Caco-2 (cell line): ENCODE results near the gene LAMP1. TPM values are rescaled to one million over a fixed set of nuclear protein-coding genes. Genes with fewer than 3 reads are reported as not detected.
"Not testable (repeated sequence)": the region's sequence is repeated elsewhere in the genome, so short reads cannot be mapped to it uniquely, and the experiment has no call there.

Experiments used
- Bru-seq: library from RNA; stranded (reverse); fragments of 400-500 nt; gene quantifications from one replicate; lab custom pipeline; 2021; lab: Mats Ljungman, UMichigan
- BruChase-seq, 2 experiments: library from RNA; stranded (reverse); fragments of 400-500 nt; gene quantifications; one replicate each; lab custom pipeline; 2021; lab: Mats Ljungman, UMichigan
- BruUV-seq: library from RNA; stranded (reverse); fragments of 400-500 nt; replicated peaks from 2 replicates; lab custom pipeline; 2021; lab: Mats Ljungman, UMichigan
- CTCF ChIA-PET: fragments of 300-600 bp; sonication (Branson Sonifier 250); formaldehyde crosslinking; loops from one replicate; lab custom pipeline; 2022; ENCODE audit warnings: antibody characterized with exemption; lab: Charles Lee
- POLR2A ChIA-PET: fragments of 300-600 bp; sonication (Branson Sonifier 250); formaldehyde crosslinking; loops from one replicate; lab custom pipeline; 2022; ENCODE audit warnings: antibody characterized with exemption; lab: Charles Lee
- DNase-seq, 2 experiments: peaks; one replicate each; pipeline versions ENCODE4 v3.0.0 to v3.0.0-alpha.2; 2020 to 2022
- H3K27me3 ChIP-seq: replicated peaks from 2 replicates; pipeline ENCODE4 v1.6.0; 2011; ENCODE audit warnings: low read length; ENCODE audit not compliant: control insufficient read depth, insufficient read depth
- H3K36me3 ChIP-seq: 2 replicates; pipeline ENCODE4 v1.5.1; 2011; ENCODE audit warnings: low read length; ENCODE audit not compliant: control insufficient read depth, insufficient read depth
- H3K4me1 ChIP-seq: fragments of 250-450 bp; sonication (Bioruptor Pico); 2 replicates; pipeline ENCODE4 v1.5.1; 2020; ENCODE audit warnings: mild to moderate bottlenecking
- H3K4me3 ChIP-seq: 2 replicates; pipeline ENCODE4 v1.5.1; 2011; ENCODE audit warnings: low read depth, mild to moderate bottlenecking, control low read depth, low read length
- H3K9me3 ChIP-seq: fragments of 250-450 bp; sonication (Bioruptor Pico); 2 replicates; pipeline ENCODE4 v1.5.1; 2020; ENCODE audit warnings: mild to moderate bottlenecking, moderate library complexity
- H3K27ac Mint-ChIP-seq: one replicate; pipeline ENCODE4 v1.8.0; 2022; ENCODE audit warnings: mixed read lengths; ENCODE audit not compliant: unreplicated experiment
- H3K27me3 Mint-ChIP-seq: one replicate; pipeline ENCODE4 v1.8.0; 2022; ENCODE audit warnings: mixed read lengths; ENCODE audit not compliant: insufficient read depth, unreplicated experiment
- H3K36me3 Mint-ChIP-seq: one replicate; pipeline ENCODE4 v1.8.0; 2022; ENCODE audit warnings: mild to moderate bottlenecking, mixed read lengths; ENCODE audit not compliant: insufficient read depth, unreplicated experiment
- H3K4me1 Mint-ChIP-seq: one replicate; pipeline ENCODE4 v1.8.0; 2022; ENCODE audit warnings: low read depth, mixed read lengths; ENCODE audit not compliant: unreplicated experiment
- H3K4me3 Mint-ChIP-seq: one replicate; pipeline ENCODE4 v1.8.0; 2022; ENCODE audit warnings: mild to moderate bottlenecking, moderate library complexity, mixed read lengths; ENCODE audit not compliant: unreplicated experiment
- H3K9me3 Mint-ChIP-seq: one replicate; pipeline ENCODE4 v1.8.0; 2022; ENCODE audit warnings: mixed read lengths; ENCODE audit not compliant: unreplicated experiment
- CTCF ChIP-seq, 2 experiments: fragments of 200-600 bp in 1 of 2; IDR thresholded peaks; 1 replicate in 1 of 2; 2 replicates in 1 of 2; pipeline versions ENCODE4 v1.5.1 to v1.8.0; 2011 to 2022; ENCODE audit warnings: antibody characterized with exemption in 1 of 2, control low read depth in 1 of 2, inconsistent platforms in 1 of 2, low read depth in 1 of 2, low read length in 1 of 2, mild to moderate bottlenecking in 1 of 2, moderate library complexity in 1 of 2; ENCODE audit not compliant: insufficient read depth in 1 of 2, severe bottlenecking in 1 of 2, unreplicated experiment in 1 of 2
- intact Hi-C: fragments of 100-400 bp; cut with micrococcal nuclease; formaldehyde crosslinking; loops from one replicate; pipeline ENCODE4 v1.10.0; 2022; ENCODE audit not compliant: unreplicated experiment
- long read RNA-seq: library from polyadenylated mRNA; stranded (forward); transcript quantifications from one replicate; pipeline ENCODE4 v2.0.0, GENCODE V29; 2022
- total RNA-seq: library from RNA; stranded (reverse); gene quantifications from 2 replicates; pipeline ENCODE4 v1.2.3, GENCODE V29; 2022

The LAMP1 gene, protein sequence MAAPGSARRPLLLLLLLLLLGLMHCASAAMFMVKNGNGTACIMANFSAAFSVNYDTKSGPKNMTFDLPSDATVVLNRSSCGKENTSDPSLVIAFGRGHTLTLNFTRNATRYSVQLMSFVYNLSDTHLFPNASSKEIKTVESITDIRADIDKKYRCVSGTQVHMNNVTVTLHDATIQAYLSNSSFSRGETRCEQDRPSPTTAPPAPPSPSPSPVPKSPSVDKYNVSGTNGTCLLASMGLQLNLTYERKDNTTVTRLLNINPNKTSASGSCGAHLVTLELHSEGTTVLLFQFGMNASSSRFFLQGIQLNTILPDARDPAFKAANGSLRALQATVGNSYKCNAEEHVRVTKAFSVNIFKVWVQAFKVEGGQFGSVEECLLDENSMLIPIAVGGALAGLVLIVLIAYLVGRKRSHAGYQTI
- 244 and 245 TPM in 2 replicates for total RNA-seq
- percentile 79 among the genes with signal in this experiment for Bru-seq, nascent RNA
- BruChase-seq, experiment 1, labeled RNA remaining after a 2-hour chase: percentile 87 among the genes with signal in this experiment
- percentile 95 among the genes with signal in this experiment for BruChase-seq, experiment 2, labeled RNA remaining after a 6-hour chase
- long read RNA-seq, transcript LAMP1-201 (9 exons, 2,699 nt): major isoform, 38 of 67 reads
- long read RNA-seq, partial matches to known transcripts: 9 of 67 reads
- long read RNA-seq, other reads (novel, unspliced or antisense): 20 of 67 reads

GRCh38 chr13:113296823-113297369 is at the start of gene LAMP1:
Gene LAMP1 (plus strand): TSS chr13:113297239. CDS start chr13:113297435, 196 bp downstream.
- Histone ChIP-seq H3K4me3 (peak within 1 kb of the TSS; percentile 53), H3K4me1 (peaks cover 8% of the 10 kb centered on the region), H3K36me3 (no peaks in the 10 kb centered on the region), H3K9me3 (no peaks in the 10 kb centered on the region), H3K27me3 (no peaks in the 10 kb centered on the region)
- ChIA-PET POLR2A (interaction anchor here (0.5 kb wide), 1 partner anchor 34 kb away, joined by 5 read pairs; no protein-coding TSS in a partner anchor), CTCF (no interaction called here)
- Mint-ChIP-seq H3K4me3 (peak within 1 kb of the TSS; percentile 81), H3K36me3 (peaks cover 23% of the 10 kb centered on the region), H3K27me3 (no peaks in the 10 kb centered on the region), H3K9me3 (no peaks in the 10 kb centered on the region), H3K4me1 (peaks cover 15% of the 10 kb centered on the region), H3K27ac (peak within 1 kb of the TSS; percentile 82)
- TF ChIP-seq CTCF (IDR thresholded peaks at IDR 0.05; ENCODE audit: insufficient read depth in 1 of 2, low read depth in 1 of 2, low read length in 1 of 2, severe bottlenecking in 1 of 2, unreplicated experiment in 1 of 2): peak in 1 of 2 experiments; percentile 5
- peak; percentile 99 to 100 for DNase-seq
- BruUV-seq: no TSS peak
- intact Hi-C loops: loop anchor here (5.0 kb wide), 1 partner anchor 65 kb away; the partner anchor contains the start of gene GRTP1

GRCh38 chr13:113252516-113253095 is 44.4 kb upstream of the LAMP1 start:
- Histone ChIP-seq H3K27me3 (no peaks in the 10 kb centered on the region), H3K9me3 (no peaks in the 10 kb centered on the region), H3K4me3 (no peak overlapping the region), H3K36me3 (peaks cover 3% of the 10 kb centered on the region), H3K4me1 (no peaks in the 10 kb centered on the region)
- no peak for DNase-seq
- Mint-ChIP-seq H3K4me1 (no peaks in the 10 kb centered on the region), H3K36me3 (peaks cover 75% of the 10 kb centered on the region), H3K9me3 (no peaks in the 10 kb centered on the region), H3K27ac (no peak overlapping the region), H3K27me3 (no peaks in the 10 kb centered on the region), H3K4me3 (no peak overlapping the region)
- no peak for TF ChIP-seq CTCF (IDR thresholded peaks at IDR 0.05; ENCODE audit: insufficient read depth in 1 of 2, low read depth in 1 of 2, low read length in 1 of 2, severe bottlenecking in 1 of 2, unreplicated experiment in 1 of 2)
- no TSS peak for BruUV-seq
- CTCF ChIA-PET: no interaction called here
- intact Hi-C loops: no loop called here
- POLR2A ChIA-PET: no interaction called here

GRCh38 chr13:113257908-113258307 is 39.1 kb upstream of the LAMP1 start:
- H3K4me1 Mint-ChIP-seq, BruUV-seq, H3K4me1 ChIP-seq, intact Hi-C loops, H3K27me3 ChIP-seq, H3K4me3 ChIP-seq, H3K4me3 Mint-ChIP-seq, H3K27ac Mint-ChIP-seq, H3K9me3 Mint-ChIP-seq, DNase-seq, POLR2A ChIA-PET, H3K9me3 ChIP-seq, CTCF ChIA-PET, H3K27me3 Mint-ChIP-seq, H3K36me3 ChIP-seq: not testable (repeated sequence)
- peaks cover 70% of the 10 kb centered on the region for H3K36me3 Mint-ChIP-seq
